Endothelial cell (in vitro differentiated cells): Measurements from ENCODE around the gene INVS. TPM values are rescaled to one million over a fixed set of nuclear protein-coding genes. Genes with fewer than 3 reads are reported as not detected.

Experiments
- DNase-seq: peaks from one replicate; pipeline ENCODE4 v3.0.0; 2021; ENCODE audit warnings: low spot score
- H3K27ac Mint-ChIP-seq: one replicate; pipeline ENCODE4 v1.8.0; 2021; ENCODE audit warnings: mixed read lengths, inconsistent platforms; ENCODE audit not compliant: unreplicated experiment
- H3K27me3 Mint-ChIP-seq: one replicate; pipeline ENCODE4 v1.8.0; 2021; ENCODE audit warnings: mild to moderate bottlenecking, moderate library complexity, mixed read lengths, inconsistent platforms; ENCODE audit not compliant: unreplicated experiment
- H3K36me3 Mint-ChIP-seq: one replicate; pipeline ENCODE4 v1.8.0; 2021; ENCODE audit warnings: mild to moderate bottlenecking, low read depth, mixed read lengths, inconsistent platforms; ENCODE audit not compliant: unreplicated experiment
- H3K4me1 Mint-ChIP-seq: one replicate; pipeline ENCODE4 v1.8.0; 2021; ENCODE audit warnings: mild to moderate bottlenecking, mixed read lengths, inconsistent platforms; ENCODE audit not compliant: unreplicated experiment
- H3K4me3 Mint-ChIP-seq: one replicate; pipeline ENCODE4 v1.8.0; 2021; ENCODE audit warnings: mild to moderate bottlenecking, mixed read lengths, inconsistent platforms; ENCODE audit not compliant: unreplicated experiment
- H3K9me3 Mint-ChIP-seq: one replicate; pipeline ENCODE4 v1.8.0; 2021; ENCODE audit warnings: mixed read lengths, inconsistent platforms; ENCODE audit not compliant: unreplicated experiment
- CTCF ChIP-seq: fragments of 200-600 bp; sonication (generic); IDR thresholded peaks from one replicate; pipeline ENCODE4 v1.5.0; 2021; ENCODE audit warnings: antibody characterized with exemption; ENCODE audit not compliant: unreplicated experiment
- total RNA-seq: library from RNA; stranded (reverse); fragmentation: NEBNext Ultra II Directional; extraction: Animal tissue kit (Norgen Biotek cat#: 25700); gene quantifications from one replicate; pipeline ENCODE4 v1.2.1, GENCODE V29; 2021; ENCODE audit not compliant: unreplicated experiment

The INVS gene
- total RNA-seq, 1 donor from 2014 or later, result 21.6 TPM

GRCh38 chr9:100096378-100096916 lies 2.6 kb upstream of the INVS start:
- peaks cover 14% of the 10 kb centered on the region for H3K4me1 Mint-ChIP-seq
- H3K27me3 Mint-ChIP-seq, result peaks cover 9% of the 10 kb centered on the region
- no peak overlapping the region for H3K27ac Mint-ChIP-seq
- TF ChIP-seq CTCF, result no peak
- no peaks in the 10 kb centered on the region for H3K9me3 Mint-ChIP-seq
- H3K36me3 Mint-ChIP-seq, result peaks cover 7% of the 10 kb centered on the region
- no peak for DNase-seq
- H3K4me3 Mint-ChIP-seq, result no peak overlapping the region

- no peak for TF ChIP-seq CTCF
- DNase-seq, result peak; percentile 53
- peaks cover 9% of the 10 kb centered on the region for H3K27me3 Mint-ChIP-seq
- H3K9me3 Mint-ChIP-seq, result no peaks in the 10 kb centered on the region
- peaks cover 7% of the 10 kb centered on the region for H3K36me3 Mint-ChIP-seq
- H3K27ac Mint-ChIP-seq, result peak overlapping the region; percentile 96
- H3K4me1 Mint-ChIP-seq, result peaks cover 14% of the 10 kb centered on the region
- H3K4me3 Mint-ChIP-seq, result peak overlapping the region; percentile 100
These were observed 777 bp upstream of the INVS start for GRCh38 chr9:100098046-100098886.

- peaks cover 7% of the 10 kb centered on the region for H3K36me3 Mint-ChIP-seq
These were observed 639 bp downstream of the INVS start for GRCh38 chr9:100099722-100100042.

DNA sequence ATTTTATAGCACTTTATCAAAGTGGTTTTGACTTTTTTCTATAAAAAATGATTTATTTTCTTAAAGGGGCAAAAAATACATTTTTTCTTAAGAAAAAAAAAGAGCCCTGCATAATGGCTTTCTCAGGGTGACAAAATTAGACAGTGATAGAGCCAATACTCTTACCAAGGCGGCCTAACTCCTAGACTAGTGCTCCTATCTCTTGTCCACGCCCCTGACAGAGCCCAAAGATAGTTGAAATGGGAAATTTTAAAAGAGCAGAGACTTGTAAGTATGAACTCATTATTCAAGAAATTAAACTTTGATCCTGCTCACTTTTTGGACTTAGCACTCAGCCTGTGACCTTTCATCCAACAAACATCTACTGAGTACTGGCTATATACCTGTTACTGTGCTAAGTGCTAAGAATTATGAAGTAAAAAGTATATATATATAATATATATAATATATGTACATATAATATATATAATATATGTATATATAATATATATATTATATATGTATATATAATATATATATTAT lies 1.2 kb downstream of the INVS start:
- Mint-ChIP-seq H3K36me3 (peaks cover 7% of the 10 kb centered on the region), H3K27ac (no peak overlapping the region), H3K4me1 (peaks cover 14% of the 10 kb centered on the region), H3K27me3 (peaks cover 9% of the 10 kb centered on the region), H3K9me3 (no peaks in the 10 kb centered on the region), H3K4me3 (peak overlapping the region; percentile 97)
- DNase-seq, result no peak
- no peak for TF ChIP-seq CTCF

More at GRCh38 chr9:100099722-100100042, 639 bp downstream of the INVS start:
- Mint-ChIP-seq H3K4me1 (peaks cover 14% of the 10 kb centered on the region), H3K27me3 (peaks cover 9% of the 10 kb centered on the region), H3K27ac (peak overlapping the region; percentile 91), H3K4me3 (peak overlapping the region; percentile 97), H3K9me3 (no peaks in the 10 kb centered on the region)
- no peak for DNase-seq
- no peak for TF ChIP-seq CTCF

- no peak overlapping the region for H3K4me3 Mint-ChIP-seq
- H3K4me1 Mint-ChIP-seq, result peaks cover 14% of the 10 kb centered on the region
- peaks cover 7% of the 10 kb centered on the region for H3K36me3 Mint-ChIP-seq
These were observed 2.6 kb downstream of the INVS start for GRCh38 chr9:100101608-100102007.

More at GRCh38 chr9:100101608-100102007, 2.6 kb downstream of the INVS start:
- TF ChIP-seq CTCF, result no peak
- H3K27me3 Mint-ChIP-seq, result peaks cover 9% of the 10 kb centered on the region
- no peaks in the 10 kb centered on the region for H3K9me3 Mint-ChIP-seq
- H3K27ac Mint-ChIP-seq, result no peak overlapping the region
- no peak for DNase-seq
